ENCODE data around the gene DDX23.

GRCh38 chr12:48828293-48828692, 23.7 kb downstream of the DDX23 start:
- no peak for TF ChIP-seq CTCF (IDR thresholded peaks at IDR 0.05)
- no peak for TF ChIP-seq POLR2A (IDR thresholded peaks at IDR 0.05)
